GM19099 (cell line): ENCODE results near the gene RGS14.

Experiments used
- POLR2A ChIP-seq: IDR thresholded peaks from 3 replicates; pipeline ENCODE4 v1.6.1; 2011; ENCODE audit warnings: low read depth; ENCODE audit not compliant: insufficient read length; ENCODE audit errors: extremely low read depth

RGS14 gene

GRCh38 chr5:177351392-177352329 lies 6.1 kb upstream of the RGS14 start, which contains the start of gene LMAN2:
TSS of gene LMAN2 (minus strand) at chr5:177351668. CDS start at chr5:177351647, 21 bp downstream.
- TF ChIP-seq POLR2A, result peak; percentile 88

GRCh38 chr5:177353093-177353492 lies 4.6 kb upstream of the RGS14 start:
- no peak for TF ChIP-seq POLR2A

- TF ChIP-seq POLR2A, result no peak
Observed at GRCh38 chr5:177354256-177354655, 3.5 kb upstream of the RGS14 start.

- no peak for TF ChIP-seq POLR2A
Observed at GRCh38 chr5:177354711-177355110, 3.0 kb upstream of the RGS14 start.

GRCh38 chr5:177355162-177355867 lies 2.4 kb upstream of the RGS14 start:
- TF ChIP-seq POLR2A, result no peak

- TF ChIP-seq POLR2A, result no peak
Observed at GRCh38 chr5:177355868-177356168, 1.9 kb upstream of the RGS14 start.

- no peak for TF ChIP-seq POLR2A
Observed at GRCh38 chr5:177356746-177357145, 978 bp upstream of the RGS14 start.

GRCh38 chr5:177357146-177357458 lies 622 bp upstream of the RGS14 start:
- no peak for TF ChIP-seq POLR2A

- no peak for TF ChIP-seq POLR2A
Observed at GRCh38 chr5:177358370-177358819, 671 bp downstream of the RGS14 start.

GRCh38 chr5:177359451-177359851 lies 1.7 kb downstream of the RGS14 start:
- no peak for TF ChIP-seq POLR2A

- TF ChIP-seq POLR2A, result no peak
Observed at GRCh38 chr5:177359860-177360259, 2.1 kb downstream of the RGS14 start.

GRCh38 chr5:177361418-177362291 lies 3.9 kb downstream of the RGS14 start:
- no peak for TF ChIP-seq POLR2A

GRCh38 chr5:177362292-177362609 lies 4.5 kb downstream of the RGS14 start:
- TF ChIP-seq POLR2A, result no peak

- TF ChIP-seq POLR2A, result peak; percentile 45
Observed at GRCh38 chr5:177362610-177363507, 5.1 kb downstream of the RGS14 start.
